HG02610 (cell line): ENCODE measurements around the gene CUEDC1.

ENCODE experiments used
- ATAC-seq: cut with Tn5 transposase; IDR thresholded peaks from one replicate; pipeline ENCODE4 v1.9.1; 2021; ENCODE audit warnings: mild to moderate bottlenecking, moderate library complexity; ENCODE audit not compliant: unreplicated experiment

CUEDC1 gene

GRCh38 chr17:57955183-57955931 lies at the start of gene CUEDC1:
Gene CUEDC1 (minus strand): TSS chr17:57955412. CDS start chr17:57885564, 69,848 bp downstream.
- peak; percentile 60 for ATAC-seq

GRCh38 chr17:58004060-58004459 lies 48.8 kb upstream of the CUEDC1 start:
- no peak for ATAC-seq

- ATAC-seq: no peak
These were observed 47.8 kb upstream of the CUEDC1 start for GRCh38 chr17:58002973-58003372.

GRCh38 chr17:58002154-58002948 lies 47.1 kb upstream of the CUEDC1 start:
- no peak for ATAC-seq

- ATAC-seq: no peak
These were observed 46.4 kb upstream of the CUEDC1 start for GRCh38 chr17:58001461-58002124.

GRCh38 chr17:57999496-58000017 lies 44.3 kb upstream of the CUEDC1 start:
- no peak for ATAC-seq

GRCh38 chr17:57999010-57999495 lies 43.8 kb upstream of the CUEDC1 start:
- ATAC-seq: no peak

- ATAC-seq: no peak
These were observed 42.0 kb upstream of the CUEDC1 start for GRCh38 chr17:57997085-57997809.

- ATAC-seq: peak; percentile 71
These were observed 40.1 kb upstream of the CUEDC1 start for GRCh38 chr17:57995076-57995956.

- ATAC-seq: no peak
These were observed 39.2 kb upstream of the CUEDC1 start for GRCh38 chr17:57994436-57994835.

GRCh38 chr17:57993471-57994365 lies 38.5 kb upstream of the CUEDC1 start:
- ATAC-seq: no peak

- no peak for ATAC-seq
These were observed 36.3 kb upstream of the CUEDC1 start for GRCh38 chr17:57991537-57991936.

- no peak for ATAC-seq
These were observed 34.8 kb upstream of the CUEDC1 start for GRCh38 chr17:57990037-57990436.

- ATAC-seq: peak; percentile 81
These were observed 33.4 kb upstream of the CUEDC1 start for GRCh38 chr17:57988301-57989250.

- ATAC-seq: peak; percentile 64
These were observed 32.5 kb upstream of the CUEDC1 start, which contains the start of gene VEZF1 for GRCh38 chr17:57987581-57988300. Gene VEZF1 (minus strand): TSS chr17:57988254. CDS start chr17:57988111, 143 bp downstream.

- no peak for ATAC-seq
These were observed 31.8 kb upstream of the CUEDC1 start for GRCh38 chr17:57986841-57987580.
